GM19238 (cell line): Measurements from ENCODE around the gene LRP11.
"Not testable (repeated sequence)": the region's sequence is repeated elsewhere in the genome, so short reads cannot be mapped to it uniquely, and the experiment has no call there.

Source experiments
- DNase-seq: peaks from one replicate; pipeline ENCODE4 v3.0.0; 2011; ENCODE audit warnings: low spot score; ENCODE audit not compliant: insufficient read length

Gene LRP11

GRCh38 chr6:149869275-149869892 lies 5.2 kb upstream of the LRP11 start:
- no peak for DNase-seq

- no peak for DNase-seq
Measured at GRCh38 chr6:149867876-149868640, 3.9 kb upstream of the LRP11 start.

DNA sequence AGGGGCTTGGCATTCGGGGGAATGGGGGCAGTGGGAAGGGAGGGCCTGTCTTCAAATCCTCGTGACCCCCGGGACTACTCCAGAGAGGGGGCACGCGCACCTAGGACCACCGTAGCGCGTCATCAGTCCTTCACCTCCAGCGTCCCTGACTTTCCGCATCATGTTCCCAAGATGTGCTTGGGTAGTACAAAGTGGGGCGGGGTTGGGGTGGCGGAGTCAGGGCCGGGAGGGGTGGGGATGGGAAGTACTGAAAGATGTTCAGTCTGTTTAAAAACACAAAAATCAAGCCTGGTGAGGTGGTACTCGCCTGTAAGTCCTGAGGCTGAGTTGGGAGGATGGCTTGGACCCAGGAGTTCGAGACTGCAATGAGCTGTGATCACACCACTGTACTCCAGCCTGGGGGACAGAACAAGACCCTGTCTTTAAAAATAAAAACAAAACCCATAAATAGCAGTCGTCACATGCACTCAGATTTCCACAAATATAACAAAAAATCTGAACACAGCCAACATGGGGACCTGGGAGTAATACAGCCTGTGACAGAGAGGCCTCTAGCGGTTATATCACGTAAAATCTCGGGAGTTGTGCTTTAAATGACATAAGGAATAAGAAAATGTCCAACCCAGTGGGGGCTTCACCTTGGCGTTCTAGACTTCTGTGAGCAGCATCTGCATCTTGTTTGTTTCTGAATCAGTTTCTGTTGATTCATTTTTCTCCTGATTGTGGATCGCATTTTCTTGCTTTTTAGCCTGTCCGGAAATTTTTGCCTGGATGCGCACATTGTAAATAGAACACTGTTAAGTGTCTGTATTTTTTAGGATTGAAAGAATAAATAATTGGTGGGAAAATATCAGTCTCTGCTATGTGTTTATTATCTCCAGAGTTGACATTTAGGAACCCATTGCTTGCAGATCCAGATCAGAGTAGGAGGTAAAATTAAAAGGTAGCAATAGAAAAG lies 698 bp upstream of the LRP11 start:
- DNase-seq, result peak; percentile 35

GRCh38 chr6:149862922-149863697 lies 1.0 kb downstream of the LRP11 start:
- peak; percentile 16 for DNase-seq

- DNase-seq, result not testable (repeated sequence)
Measured at GRCh38 chr6:149862424-149862738, 1.8 kb downstream of the LRP11 start.

DNA sequence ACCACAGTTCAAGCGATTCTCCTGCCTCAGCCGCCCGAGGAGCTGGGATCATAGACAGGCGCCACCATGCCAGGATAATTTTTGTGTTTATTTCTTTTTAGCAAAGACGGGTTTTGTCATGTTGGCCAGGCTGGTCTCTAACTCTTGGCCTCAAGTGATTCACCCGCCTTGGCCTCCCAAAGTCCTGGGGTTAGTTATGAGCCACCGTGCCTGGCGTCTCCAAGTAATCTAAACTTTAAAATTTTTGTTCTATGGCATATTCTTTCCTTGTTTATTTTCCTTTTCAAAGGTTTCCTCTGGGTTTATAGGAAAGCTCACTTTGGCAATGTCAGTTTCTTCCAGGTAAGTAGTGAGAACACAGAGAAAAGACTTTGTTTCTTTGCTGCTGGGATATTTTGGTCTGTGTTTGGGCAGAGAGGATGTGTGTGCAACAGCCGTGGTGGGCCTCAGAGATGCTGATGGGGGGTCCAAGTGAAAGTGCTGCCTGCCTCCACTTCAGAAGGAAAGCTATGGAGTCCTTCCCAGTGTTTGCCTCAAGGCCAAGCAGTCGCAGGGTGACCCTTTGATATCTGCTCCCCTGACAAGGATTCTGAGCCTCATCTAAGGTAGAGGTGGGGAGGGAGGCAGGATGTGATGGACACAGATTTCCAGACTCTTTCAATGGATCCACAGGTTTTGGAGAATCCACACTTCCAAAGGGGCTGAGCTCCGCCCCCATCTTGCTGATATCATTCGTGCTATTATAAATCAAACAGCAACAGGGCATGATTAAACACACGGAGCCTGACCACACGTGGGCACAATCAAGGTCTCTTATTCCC lies 2.3 kb downstream of the LRP11 start:
- no peak for DNase-seq

- no peak for DNase-seq
Measured at GRCh38 chr6:149860834-149861602, 3.1 kb downstream of the LRP11 start.

- DNase-seq, result no peak
Measured at GRCh38 chr6:149860513-149860833, 3.7 kb downstream of the LRP11 start.

GRCh38 chr6:149859938-149860337 lies 4.2 kb downstream of the LRP11 start:
- no peak for DNase-seq

DNA sequence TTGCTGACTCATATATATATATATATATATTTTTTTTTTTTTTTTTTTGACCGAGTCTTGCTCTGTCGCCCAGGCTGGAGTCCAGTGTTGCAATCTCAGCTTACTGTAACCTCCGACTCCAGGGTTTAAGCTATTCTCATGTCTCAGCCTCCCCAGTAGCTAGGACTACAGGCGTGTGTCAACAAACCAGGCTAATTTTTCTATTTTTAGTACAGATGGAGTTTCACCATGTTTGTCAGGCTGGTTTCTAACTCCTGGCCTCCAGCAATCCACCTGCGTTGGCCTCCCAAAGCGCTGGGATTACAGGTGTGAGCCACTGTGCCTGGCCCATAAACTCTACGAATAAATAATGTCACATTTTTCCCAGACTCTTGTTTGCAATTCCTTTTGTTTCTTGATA lies 4.8 kb downstream of the LRP11 start:
- DNase-seq, result no peak

DNA sequence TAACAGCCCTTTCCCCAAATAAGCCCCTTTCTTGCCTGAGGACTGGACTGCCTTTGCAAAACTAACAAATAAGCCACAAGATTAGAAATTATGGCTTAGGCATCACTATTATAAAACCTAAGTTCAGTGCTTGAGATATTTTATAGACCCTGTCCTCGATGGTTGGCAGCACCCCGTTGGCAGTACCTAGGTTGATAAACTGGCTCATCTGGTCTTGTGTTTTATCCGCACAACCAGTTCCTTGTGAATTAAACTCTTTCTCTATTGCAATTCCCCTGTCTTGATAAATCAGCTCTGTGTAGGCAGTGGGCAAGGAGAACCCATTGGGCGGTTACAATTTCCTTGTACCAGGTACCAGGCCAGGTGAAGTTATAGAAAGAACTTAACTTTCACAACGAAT lies 6.6 kb downstream of the LRP11 start:
- no peak for DNase-seq

DNA sequence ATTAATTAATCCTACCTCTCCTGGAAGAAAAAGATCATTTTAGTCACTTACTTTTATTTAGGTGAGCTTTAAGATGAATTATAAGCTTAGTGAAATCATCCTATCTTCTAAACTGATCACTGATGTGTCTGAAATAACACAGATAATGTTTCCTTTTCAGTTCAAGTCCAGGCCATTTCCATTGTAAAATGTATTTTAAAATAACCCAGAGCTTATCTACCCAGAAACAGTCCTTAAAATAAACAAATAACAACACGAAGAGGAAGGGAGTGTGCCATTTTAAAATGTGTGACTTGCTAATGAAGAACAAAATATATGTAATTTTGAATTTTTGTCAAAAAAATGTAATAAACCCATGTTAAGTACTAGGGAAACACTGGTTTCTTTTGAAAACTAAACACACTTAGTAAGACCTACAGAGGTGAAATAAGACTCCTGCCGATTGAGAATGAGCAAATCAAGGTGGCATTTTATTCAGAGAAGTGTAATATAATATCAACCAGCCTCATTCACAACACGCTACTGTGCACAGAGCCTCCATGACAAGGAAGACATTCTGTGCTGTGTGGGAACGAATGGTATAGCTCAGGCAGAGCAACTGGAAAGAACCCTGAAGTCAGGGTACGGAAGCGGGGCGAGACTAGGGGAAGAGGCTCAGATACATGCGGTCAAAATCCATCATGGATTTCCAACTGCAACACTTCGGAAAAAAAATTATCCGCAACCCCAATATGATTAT lies 7.7 kb downstream of the LRP11 start:
- DNase-seq, result no peak

DNA sequence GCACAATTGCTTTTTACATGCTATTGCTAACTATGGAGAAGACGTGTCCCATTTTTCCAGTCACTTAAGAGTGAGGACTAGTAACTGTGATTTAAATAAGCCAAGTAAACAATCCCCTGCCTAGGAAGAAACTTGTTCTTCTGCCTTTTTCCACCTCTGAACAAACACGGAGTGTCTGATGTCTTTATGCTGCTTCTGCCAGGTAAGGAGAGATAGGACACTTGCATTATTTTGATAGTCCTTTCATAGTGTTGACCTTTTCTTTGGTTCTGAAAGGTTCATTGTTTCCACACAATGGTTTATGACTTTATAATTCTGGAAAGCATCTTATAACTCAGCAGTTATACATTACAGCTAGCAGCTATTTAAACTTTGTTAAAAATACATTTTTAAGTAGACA lies 8.4 kb downstream of the LRP11 start:
- DNase-seq, result no peak

- DNase-seq, result no peak
Measured at GRCh38 chr6:149855040-149855654, 9.0 kb downstream of the LRP11 start.

DNA sequence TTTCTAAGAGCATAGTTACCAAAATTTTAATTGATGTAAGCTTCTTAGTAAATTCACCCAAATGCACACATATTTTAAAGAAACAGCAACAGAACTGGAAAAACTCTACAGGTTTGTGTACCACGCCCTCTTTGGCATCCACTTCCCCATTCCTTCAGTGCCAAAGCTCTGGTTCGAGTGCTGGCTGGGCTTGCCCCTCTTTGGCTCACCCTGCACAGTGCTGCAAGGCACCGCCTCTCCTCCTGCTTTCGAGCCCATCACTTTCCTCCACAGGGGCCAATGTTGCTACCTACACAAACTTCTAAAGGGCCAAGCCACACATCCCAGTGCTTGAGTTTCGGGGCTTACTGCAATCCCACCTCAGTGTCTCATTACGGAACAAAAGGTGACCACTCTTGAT lies 9.6 kb downstream of the LRP11 start:
- no peak for DNase-seq

DNA sequence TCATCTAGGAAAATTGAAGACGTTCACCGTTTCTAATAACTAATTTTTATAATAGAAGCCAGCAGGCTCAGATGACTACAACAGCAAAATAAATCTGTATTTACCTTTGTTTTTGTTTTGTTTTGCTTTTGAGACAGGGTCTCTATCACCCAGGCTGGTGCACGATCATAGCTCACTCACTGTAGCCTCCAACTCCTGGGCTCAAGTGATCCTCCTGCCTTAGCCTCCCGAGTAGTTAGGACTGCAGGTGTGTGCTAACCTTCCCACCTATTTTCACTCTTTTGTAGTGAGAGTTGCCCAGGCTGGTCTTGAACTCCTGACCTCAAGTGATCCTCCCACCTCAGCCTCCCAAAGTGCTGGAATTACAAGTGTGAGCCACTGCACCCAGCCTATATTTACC lies 10.1 kb downstream of the LRP11 start:
- DNase-seq, result not testable (repeated sequence)

DNA sequence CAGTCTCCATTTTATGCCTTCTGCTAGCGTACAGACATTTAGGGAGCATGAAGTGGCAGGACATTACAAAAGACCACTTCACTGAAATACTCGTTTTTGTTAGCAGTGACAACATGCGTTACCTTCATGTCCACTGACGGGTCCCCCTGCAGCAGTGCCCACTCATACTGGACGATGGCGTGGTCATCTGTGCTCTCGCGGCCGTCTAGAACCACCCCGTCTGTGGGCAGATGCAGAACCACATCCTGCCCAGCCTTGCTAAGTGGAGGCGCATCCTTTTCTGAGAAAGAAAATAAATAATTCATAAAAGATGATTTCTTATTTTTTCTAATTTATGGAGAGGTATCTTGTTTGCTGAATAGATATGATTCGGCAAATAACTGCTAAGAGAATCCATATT lies 11.3 kb downstream of the LRP11 start:
- no peak for DNase-seq

DNA sequence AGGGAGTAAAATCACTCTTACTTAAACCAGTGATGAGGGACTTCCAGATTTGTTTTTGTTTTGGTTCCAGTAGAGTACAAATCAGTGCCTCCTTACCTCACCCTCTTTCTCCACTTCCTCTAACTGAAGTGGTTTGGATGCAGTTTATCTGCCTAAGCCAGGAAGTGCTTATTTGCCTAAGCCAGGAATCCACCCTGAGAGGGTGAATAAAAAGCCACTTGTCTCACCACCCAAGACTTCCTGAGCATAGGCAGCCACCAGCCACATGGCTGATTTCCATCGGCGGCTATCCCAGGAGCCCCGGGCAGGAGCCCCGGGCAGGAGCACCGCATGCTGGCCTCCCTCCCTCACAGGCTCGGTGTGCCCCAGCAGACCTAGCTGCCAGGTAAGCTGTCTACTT lies 12.0 kb downstream of the LRP11 start:
- no peak for DNase-seq
